RWPE2 (cell line): ENCODE data around the gene OPA1.

Experiments
- ATAC-seq: fragments of 200-7000 bp; cut with Tn5 transposase; 3 replicates; pipeline ENCODE4 v1.9.1; 2021; ENCODE audit warnings: low read depth
- DNase-seq: peaks from one replicate; pipeline ENCODE4 v3.0.0-alpha.2; 2020; ENCODE audit warnings: low spot score
- H3K27ac ChIP-seq: fragments of 450-650 bp; 2 replicates; pipeline ENCODE4 v1.5.1; 2017; ENCODE audit warnings: mild to moderate bottlenecking; ENCODE audit not compliant: poor library complexity, severe bottlenecking
- H3K27me3 ChIP-seq: fragments of 250-450 bp; sonication (Bioruptor Pico); 2 replicates; pipeline ENCODE4 v1.5.1; 2021; ENCODE audit warnings: mild to moderate bottlenecking, moderate library complexity; ENCODE audit not compliant: insufficient read depth, poor library complexity, severe bottlenecking
- H3K36me3 ChIP-seq: fragments of 250-450 bp; sonication (Bioruptor Pico); 2 replicates; pipeline ENCODE4 v1.5.1; 2020; ENCODE audit warnings: low read depth, mild to moderate bottlenecking, moderate library complexity
- H3K4me1 ChIP-seq: fragments of 250-450 bp; sonication (Bioruptor Pico); 2 replicates; pipeline ENCODE4 v1.5.1; 2021; ENCODE audit warnings: mild to moderate bottlenecking, moderate library complexity; ENCODE audit not compliant: insufficient read depth, poor library complexity, severe bottlenecking
- H3K4me3 ChIP-seq: fragments of 250-450 bp; sonication (Bioruptor Pico); 2 replicates; pipeline ENCODE4 v1.5.1; 2021; ENCODE audit warnings: mild to moderate bottlenecking, moderate library complexity; ENCODE audit not compliant: severe bottlenecking
- H3K9me3 ChIP-seq: fragments of 250-450 bp; sonication (Bioruptor Pico); 2 replicates; pipeline ENCODE4 v1.5.1; 2021; ENCODE audit warnings: mild to moderate bottlenecking, moderate library complexity; ENCODE audit not compliant: severe bottlenecking
- CTCF ChIP-seq: fragments of 450-650 bp; IDR thresholded peaks from one replicate; pipeline ENCODE4 v1.5.1; 2017; ENCODE audit warnings: mild to moderate bottlenecking, moderate library complexity; ENCODE audit not compliant: poor library complexity, severe bottlenecking

The OPA1 gene

GRCh38 chr3:193665370-193665989, 72.5 kb downstream of the OPA1 start:
- Histone ChIP-seq H3K27ac (no peak overlapping the region), H3K36me3 (peaks cover 82% of the 10 kb centered on the region), H3K4me1 (no peaks in the 10 kb centered on the region), H3K9me3 (no peaks in the 10 kb centered on the region), H3K4me3 (no peak overlapping the region), H3K27me3 (no peaks in the 10 kb centered on the region)
- no peak for DNase-seq
- TF ChIP-seq CTCF, result peak; percentile 81
- ATAC-seq, result no peak

GRCh38 chr3:193673845-193674244, 80.8 kb downstream of the OPA1 start:
- Histone ChIP-seq H3K27me3 (no peaks in the 10 kb centered on the region), H3K36me3 (peaks cover 38% of the 10 kb centered on the region)
- no peak for DNase-seq

GRCh38 chr3:193674714-193675113, 81.7 kb downstream of the OPA1 start:
- H3K36me3 ChIP-seq, result peaks cover 32% of the 10 kb centered on the region
- no peaks in the 10 kb centered on the region for H3K27me3 ChIP-seq
- no peak overlapping the region for H3K4me3 ChIP-seq
- H3K4me1 ChIP-seq, result no peaks in the 10 kb centered on the region
- ATAC-seq (no peak), DNase-seq (no peak)
- H3K27ac ChIP-seq, result no peak overlapping the region
- no peaks in the 10 kb centered on the region for H3K9me3 ChIP-seq
- TF ChIP-seq CTCF, result no peak

More at GRCh38 chr3:193673845-193674244, 80.8 kb downstream of the OPA1 start:
- ATAC-seq, result no peak
- Histone ChIP-seq H3K4me3 (no peak overlapping the region), H3K4me1 (no peaks in the 10 kb centered on the region), H3K9me3 (no peaks in the 10 kb centered on the region), H3K27ac (no peak overlapping the region)
- no peak for TF ChIP-seq CTCF

GRCh38 chr3:193677734-193678133, 84.7 kb downstream of the OPA1 start:
- Histone ChIP-seq H3K27ac (no peak overlapping the region), H3K9me3 (no peaks in the 10 kb centered on the region), H3K4me3 (no peak overlapping the region), H3K4me1 (no peaks in the 10 kb centered on the region), H3K27me3 (no peaks in the 10 kb centered on the region), H3K36me3 (peaks cover 15% of the 10 kb centered on the region; the same call in 1 of the 2 replicates)
- no peak for TF ChIP-seq CTCF
- ATAC-seq, result no peak
- no peak for DNase-seq

- no peak overlapping the region for H3K4me3 ChIP-seq
- H3K27me3 ChIP-seq, result no peaks in the 10 kb centered on the region
- H3K4me1 ChIP-seq, result no peaks in the 10 kb centered on the region
- DNase-seq, result no peak
- ATAC-seq, result no peak; the same call in 2 of the 3 replicates
- TF ChIP-seq CTCF, result no peak
- 0 out of 2 replicates have a peak, but pooled peaks cover 5% of the 10 kb centered on the region for H3K36me3 ChIP-seq
- no peaks in the 10 kb centered on the region for H3K9me3 ChIP-seq
- no peak overlapping the region for H3K27ac ChIP-seq
These were observed 87.2 kb downstream of the OPA1 start for GRCh38 chr3:193680220-193680619.
